Endodermal cell (in vitro differentiated cells): ENCODE results near the gene TRIP12. TPM values are rescaled to one million over a fixed set of nuclear protein-coding genes. Genes with fewer than 3 reads are reported as not detected.
"Not testable (repeated sequence)": the region's sequence is repeated elsewhere in the genome, so short reads cannot be mapped to it uniquely, and the experiment has no call there.

Experiments used
- DNase-seq: peaks from one replicate; pipeline ENCODE4 v3.0.0-alpha.2; 2017
- H3K27ac ChIP-seq: 2 replicates; pipeline ENCODE4 v1.5.1; 2013; ENCODE audit warnings: mild to moderate bottlenecking, low read depth, low read length, moderate library complexity
- H3K27me3 ChIP-seq: 2 replicates; pipeline ENCODE4 v1.6.1; 2013; ENCODE audit warnings: mild to moderate bottlenecking, low read length, moderate library complexity; ENCODE audit not compliant: insufficient read depth, control insufficient read depth, poor library complexity, severe bottlenecking
- H3K36me3 ChIP-seq: 2 replicates; pipeline ENCODE4 v1.7.0; 2013; ENCODE audit warnings: mild to moderate bottlenecking, low read length, moderate library complexity; ENCODE audit not compliant: control insufficient read depth, insufficient read depth
- H3K4me1 ChIP-seq: one replicate; pipeline ENCODE4 v1.7.0; 2013; ENCODE audit warnings: low read length; ENCODE audit not compliant: control insufficient read depth, insufficient read depth
- H3K4me3 ChIP-seq: 2 replicates; pipeline ENCODE4 v1.5.1; 2013; ENCODE audit warnings: mild to moderate bottlenecking, low read length, moderate library complexity
- H3K9ac ChIP-seq: 2 replicates; pipeline ENCODE4 v1.6.1; 2013; ENCODE audit warnings: mild to moderate bottlenecking, low read length, moderate library complexity; ENCODE audit not compliant: poor library complexity, severe bottlenecking; ENCODE audit errors: extremely low read depth
- H3K9me3 ChIP-seq: 2 replicates; pipeline ENCODE4 v1.6.1; 2013; ENCODE audit warnings: mild to moderate bottlenecking, low read length, moderate library complexity; ENCODE audit not compliant: control insufficient read depth
- H3K27ac Mint-ChIP-seq: 2 replicates; pipeline ENCODE4 v1.8.0; 2020; ENCODE audit warnings: mixed read lengths
- H3K27me3 Mint-ChIP-seq: 2 replicates; pipeline ENCODE4 v1.8.0; 2021; ENCODE audit warnings: mild to moderate bottlenecking, mixed read lengths; ENCODE audit not compliant: insufficient read depth
- H3K36me3 Mint-ChIP-seq: 2 replicates; pipeline ENCODE4 v1.8.0; 2020; ENCODE audit warnings: low read depth, mixed read lengths
- H3K4me1 Mint-ChIP-seq: 2 replicates; pipeline ENCODE4 v1.8.0; 2020; ENCODE audit warnings: mixed read lengths
- H3K4me3 Mint-ChIP-seq: 2 replicates; pipeline ENCODE4 v1.8.0; 2020; ENCODE audit warnings: mild to moderate bottlenecking, moderate library complexity, mixed read lengths
- H3K9me3 Mint-ChIP-seq: 2 replicates; pipeline ENCODE4 v1.8.0; 2020; ENCODE audit warnings: mild to moderate bottlenecking, mixed read lengths
- WGBS, 2 experiments: methylation state at CpG; one replicate each; pipeline versions ENCODE4 v1.1.5 to v1.1.7; 2013; ENCODE audit warnings: missing lambda C conversion rate in 2 of 2, mixed read lengths in 1 of 2; ENCODE audit not compliant: insufficient coverage in 1 of 2, insufficient read length in 1 of 2; 5-methylcytosine and 5-hydroxymethylcytosine counted together
- total RNA-seq, 2 donors: library from RNA; stranded (reverse); fragmentation: NEBNext Ultra II Directional in 1 of 2; extraction: Animal tissue kit (Norgen Biotek cat#: 25700) in 1 of 2; gene quantifications; 2 replicates in 1 of 2; 3 replicates in 1 of 2; pipeline ENCODE4 v1.2.1, GENCODE V29; 2021
- TF ChIP-seq, protein P1 (sequence below): fragments of 200-600 bp; sonication (generic); conservative IDR thresholded peaks from 2 replicates; pipeline ENCODE4 v1.5.0; 2021; ENCODE audit warnings: antibody characterized with exemption, mild to moderate bottlenecking

The TRIP12 gene
- total RNA-seq, 2 donors from 2014 or later, result 177 to 229 TPM

DNA sequence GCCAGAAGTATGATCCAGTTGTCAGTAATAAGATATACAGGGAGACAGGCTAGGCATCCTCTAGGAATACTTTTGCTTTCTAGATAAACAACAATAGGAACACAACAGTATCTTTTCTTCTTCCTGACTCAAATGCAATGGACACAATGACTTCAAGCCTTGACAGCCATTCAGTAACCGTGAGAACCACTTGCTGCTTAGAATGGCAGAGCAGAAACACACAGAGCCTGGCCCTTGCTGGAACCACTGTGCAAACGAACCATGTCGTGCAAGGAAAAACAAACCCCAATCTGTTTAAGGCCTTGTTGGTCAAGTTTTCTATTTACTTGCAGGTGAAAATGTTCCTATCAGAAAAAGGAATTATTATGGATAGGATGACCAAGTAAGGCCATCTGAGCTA lies 18.8 kb downstream of the TRIP12 start:
- Mint-ChIP-seq H3K27ac (no peak overlapping the region), H3K4me3 (no peak overlapping the region), H3K4me1 (peaks cover 29% of the 10 kb centered on the region), H3K9me3 (no peaks in the 10 kb centered on the region), H3K36me3 (peaks cover 25% of the 10 kb centered on the region), H3K27me3 (no peaks in the 10 kb centered on the region)
- Histone ChIP-seq H3K4me3 (no peak overlapping the region), H3K9me3 (no peaks in the 10 kb centered on the region), H3K4me1 (peaks cover 5% of the 10 kb centered on the region), H3K9ac (no peak overlapping the region), H3K27me3 (no peaks in the 10 kb centered on the region), H3K27ac (peak overlapping the region; percentile 9), H3K36me3 (peaks cover 51% of the 10 kb centered on the region)
- no peak for DNase-seq
- TF ChIP-seq, protein P1, sequence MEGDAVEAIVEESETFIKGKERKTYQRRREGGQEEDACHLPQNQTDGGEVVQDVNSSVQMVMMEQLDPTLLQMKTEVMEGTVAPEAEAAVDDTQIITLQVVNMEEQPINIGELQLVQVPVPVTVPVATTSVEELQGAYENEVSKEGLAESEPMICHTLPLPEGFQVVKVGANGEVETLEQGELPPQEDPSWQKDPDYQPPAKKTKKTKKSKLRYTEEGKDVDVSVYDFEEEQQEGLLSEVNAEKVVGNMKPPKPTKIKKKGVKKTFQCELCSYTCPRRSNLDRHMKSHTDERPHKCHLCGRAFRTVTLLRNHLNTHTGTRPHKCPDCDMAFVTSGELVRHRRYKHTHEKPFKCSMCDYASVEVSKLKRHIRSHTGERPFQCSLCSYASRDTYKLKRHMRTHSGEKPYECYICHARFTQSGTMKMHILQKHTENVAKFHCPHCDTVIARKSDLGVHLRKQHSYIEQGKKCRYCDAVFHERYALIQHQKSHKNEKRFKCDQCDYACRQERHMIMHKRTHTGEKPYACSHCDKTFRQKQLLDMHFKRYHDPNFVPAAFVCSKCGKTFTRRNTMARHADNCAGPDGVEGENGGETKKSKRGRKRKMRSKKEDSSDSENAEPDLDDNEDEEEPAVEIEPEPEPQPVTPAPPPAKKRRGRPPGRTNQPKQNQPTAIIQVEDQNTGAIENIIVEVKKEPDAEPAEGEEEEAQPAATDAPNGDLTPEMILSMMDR, result no peak
- 65 to 81% methylated on average over 3 of the region's 3 CpGs for WGBS, 2 experiments

DNA sequence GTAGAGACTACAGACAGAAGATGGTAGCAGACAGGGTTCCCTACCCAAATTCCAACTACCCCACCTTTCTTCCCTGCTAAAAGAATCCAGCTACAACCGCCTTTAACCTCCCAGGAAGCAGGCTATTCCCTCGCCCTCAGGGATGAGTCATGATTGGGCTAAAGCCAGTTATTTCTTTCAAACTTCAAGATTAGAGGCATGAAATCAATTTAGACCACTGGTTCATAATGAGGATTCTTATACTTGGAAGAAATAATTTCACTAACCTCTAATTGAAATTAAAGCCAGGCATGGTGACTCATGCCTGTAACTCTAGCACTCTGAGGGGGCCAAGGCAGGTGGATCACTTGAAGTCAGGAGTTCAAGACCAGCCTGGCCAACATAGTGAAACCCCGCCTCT lies 20.0 kb downstream of the TRIP12 start:
- no peaks in the 10 kb centered on the region for H3K27me3 ChIP-seq
- no peak overlapping the region for H3K9ac ChIP-seq
- DNase-seq, result no peak
- H3K27ac Mint-ChIP-seq, result no peak overlapping the region
- no peaks in the 10 kb centered on the region for H3K27me3 Mint-ChIP-seq
- TF ChIP-seq, protein P1, result no peak
- no peak overlapping the region for H3K27ac ChIP-seq
- peaks cover 33% of the 10 kb centered on the region for H3K4me1 Mint-ChIP-seq
- H3K9me3 ChIP-seq, result no peaks in the 10 kb centered on the region
- H3K4me3 ChIP-seq, result no peak overlapping the region
- H3K4me3 Mint-ChIP-seq, result no peak overlapping the region
- H3K36me3 ChIP-seq, result peaks cover 41% of the 10 kb centered on the region
- peaks cover 5% of the 10 kb centered on the region for H3K4me1 ChIP-seq
- H3K9me3 Mint-ChIP-seq, result no peaks in the 10 kb centered on the region
- WGBS, 2 experiments, result 91 to 100% methylated on average over 1 to 3 of the region's 3 CpGs
- peaks cover 20% of the 10 kb centered on the region for H3K36me3 Mint-ChIP-seq

DNA sequence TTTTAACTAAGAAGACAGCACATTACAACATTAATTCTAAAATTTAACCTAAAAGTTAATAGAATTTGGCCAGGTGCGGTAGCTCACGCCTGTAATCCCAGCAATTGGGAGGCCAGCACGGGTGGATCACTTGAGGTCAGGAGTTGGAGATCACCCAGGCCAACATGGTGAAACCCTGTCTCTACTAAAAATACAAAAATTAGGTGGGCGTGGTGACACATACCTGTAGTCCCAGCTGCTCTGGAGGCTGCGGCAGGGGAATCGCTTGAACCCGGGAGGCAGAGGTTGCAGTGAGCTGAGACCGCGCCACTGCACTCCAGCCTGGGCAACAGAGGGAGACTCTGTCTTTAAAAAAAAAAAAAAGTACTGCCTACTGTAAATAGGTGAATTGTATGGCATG lies 21.3 kb downstream of the TRIP12 start:
- not testable (repeated sequence) for H3K27me3 ChIP-seq, H3K4me3 Mint-ChIP-seq, H3K9me3 ChIP-seq, H3K9ac ChIP-seq, H3K4me3 ChIP-seq, H3K27ac Mint-ChIP-seq, H3K27ac ChIP-seq, H3K9me3 Mint-ChIP-seq, DNase-seq, H3K4me1 ChIP-seq, H3K27me3 Mint-ChIP-seq
- H3K36me3 Mint-ChIP-seq, result peaks cover 15% of the 10 kb centered on the region
- 95 to 99% methylated on average over 9 of the region's 9 CpGs for WGBS, 2 experiments
- peaks cover 41% of the 10 kb centered on the region for H3K36me3 ChIP-seq
- H3K4me1 Mint-ChIP-seq, result peaks cover 33% of the 10 kb centered on the region

DNA sequence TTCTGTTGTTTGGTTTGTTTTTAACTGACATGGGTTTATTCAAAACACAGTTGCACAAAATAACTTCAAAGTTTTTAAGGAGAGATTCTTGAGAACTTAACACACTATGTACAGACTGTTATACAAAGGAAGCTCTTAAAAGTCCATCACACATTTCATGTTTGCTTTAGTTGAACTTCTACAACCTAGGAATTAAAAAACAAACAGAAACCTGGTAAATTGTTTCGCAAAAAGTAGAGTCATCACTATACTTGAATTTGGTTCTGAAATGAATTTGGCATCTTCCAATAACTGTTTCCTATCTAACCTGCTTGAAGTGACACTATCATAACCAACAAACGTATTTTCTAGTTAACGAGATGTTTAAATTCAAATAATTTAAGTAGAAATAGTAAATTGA lies 21.8 kb downstream of the TRIP12 start:
- Histone ChIP-seq H3K4me1 (peaks cover 5% of the 10 kb centered on the region), H3K27me3 (no peaks in the 10 kb centered on the region), H3K9ac (no peak overlapping the region), H3K27ac (no peak overlapping the region), H3K36me3 (peaks cover 41% of the 10 kb centered on the region), H3K9me3 (no peaks in the 10 kb centered on the region), H3K4me3 (no peak overlapping the region)
- H3K4me3 Mint-ChIP-seq, result no peak overlapping the region
- H3K36me3 Mint-ChIP-seq, result peaks cover 10% of the 10 kb centered on the region
- no peak overlapping the region for H3K27ac Mint-ChIP-seq
- DNase-seq, result no peak
- peaks cover 33% of the 10 kb centered on the region for H3K4me1 Mint-ChIP-seq
- TF ChIP-seq, protein P1, result no peak
- WGBS, 2 experiments, result 100% methylated on average over 1 to 2 of the region's 3 CpGs
- H3K9me3 Mint-ChIP-seq, result no peaks in the 10 kb centered on the region
- no peaks in the 10 kb centered on the region for H3K27me3 Mint-ChIP-seq
